Thyroid gland (tissue), 4 donors: ENCODE measurements around the gene SLC25A26. TPM values are rescaled to one million over a fixed set of nuclear protein-coding genes. Genes with fewer than 3 reads are reported as not detected.
"Not testable (repeated sequence)": the region's sequence is repeated elsewhere in the genome, so short reads cannot be mapped to it uniquely, and the experiment has no call there.

ENCODE experiments used
- DNase-seq, 2 donors: peaks; one replicate each; pipeline ENCODE4 v3.0.0-alpha.2; 2019
- H3K27ac ChIP-seq, 3 donors: fragments of 200-600 bp; sonication (generic); 1 replicate in 2 of 3; 2 replicates in 1 of 3; pipeline ENCODE4 v1.5.1; 2016 to 2019; ENCODE audit warnings: mild to moderate bottlenecking in 1 of 3, moderate library complexity in 1 of 3
- H3K27me3 ChIP-seq: fragments of 200-600 bp; sonication (generic); one replicate; pipeline ENCODE4 v1.5.1; 2019
- H3K36me3 ChIP-seq, 2 donors: fragments of 200-600 bp; sonication (generic); one replicate each; pipeline ENCODE4 v1.5.1; 2016 to 2019
- H3K4me1 ChIP-seq, 2 donors: fragments of 200-600 bp; sonication (generic); one replicate each; pipeline ENCODE4 v1.5.1; 2017 to 2019
- H3K4me3 ChIP-seq, 3 donors: fragments of 200-600 bp; sonication (generic); replicated peaks in 1 of 3; 1 replicate in 2 of 3; 2 replicates in 1 of 3; pipeline ENCODE4 v1.5.1; 2016; ENCODE audit warnings: mild to moderate bottlenecking in 1 of 3
- H3K9me3 ChIP-seq: fragments of 200-600 bp; sonication (generic); one replicate; pipeline ENCODE4 v1.5.1; 2017
- CTCF ChIP-seq, 6 experiments: fragments of 200-600 bp in 3 of 6; fragments of 450-650 bp in 3 of 6; sonication (generic) in 3 of 6; IDR thresholded peaks; one replicate each; pipeline ENCODE4 v1.5.1; 2016 to 2019; ENCODE audit warnings: antibody characterized with exemption in 6 of 6, mild to moderate bottlenecking in 2 of 6, inconsistent platforms in 1 of 6, moderate library complexity in 1 of 6
- POLR2A ChIP-seq, 2 donors: fragments of 450-650 bp; IDR thresholded peaks; one replicate each; pipeline ENCODE4 v1.6.1; 2017; ENCODE audit warnings: antibody characterized with exemption in 2 of 2, mild to moderate bottlenecking in 2 of 2, moderate library complexity in 1 of 2
- WGBS, 2 donors: methylation state at CpG; one replicate each; pipeline ENCODE4 v1.1.5; 2017; 5-methylcytosine and 5-hydroxymethylcytosine counted together
- intact Hi-C: fragments of 100-400 bp; cut with DNase I; formaldehyde crosslinking; loops from one replicate; pipeline ENCODE4 v1.15.1; 2023
- total RNA-seq, 4 donors: library from RNA; depleted of rRNA; stranded (reverse); fragments of >200 nt; gene quantifications; one replicate each; pipeline ENCODE4 v1.2.3, GENCODE V29; 2016

Gene SLC25A26
- total RNA-seq, 4 donors from 2014 or later = 30.9 to 34.7 (median 32.4) TPM

- no peak for DNase-seq
- TF ChIP-seq POLR2A (IDR thresholded peaks at IDR 0.05) = no peak
- TF ChIP-seq CTCF (IDR thresholded peaks at IDR 0.05) = no peak
- Histone ChIP-seq H3K9me3 (no peaks in the 10 kb centered on the region), H3K27me3 (no peaks in the 10 kb centered on the region), H3K4me3 (no peak overlapping the region), H3K36me3 (no peaks in the 10 kb centered on the region), H3K27ac (no peak overlapping the region), H3K4me1 (no peaks in the 10 kb centered on the region)
- intact Hi-C loops = no loop called here
- WGBS, 2 donors = 84 to 93% methylated on average over 3 of the region's 3 CpGs
Observed at GRCh38 chr3:66280304-66280703, 59.5 kb downstream of the SLC25A26 start.

GRCh38 chr3:66291922-66292321 lies 71.1 kb downstream of the SLC25A26 start:
- H3K27me3 ChIP-seq, DNase-seq, H3K4me3 ChIP-seq, H3K9me3 ChIP-seq, H3K27ac ChIP-seq, intact Hi-C loops, H3K36me3 ChIP-seq, H3K4me1 ChIP-seq: not testable (repeated sequence)
- WGBS, 2 donors = 73 to 82% methylated on average over 4 of the region's 4 CpGs

- no peaks in the 10 kb centered on the region for H3K9me3 ChIP-seq
- H3K4me3 ChIP-seq = no peak overlapping the region
- DNase-seq = no peak
- 69 to 89% methylated on average over 2 of the region's 2 CpGs for WGBS, 2 donors
- TF ChIP-seq POLR2A (IDR thresholded peaks at IDR 0.05) = no peak
- no peak for TF ChIP-seq CTCF (IDR thresholded peaks at IDR 0.05)
- H3K36me3 ChIP-seq = no peaks in the 10 kb centered on the region
- H3K27me3 ChIP-seq = no peaks in the 10 kb centered on the region
- peaks cover 6 to 19% of the 10 kb centered on the region in 2 donors for H3K4me1 ChIP-seq
- intact Hi-C loops = no loop called here
- peak overlapping the region in 1 of 3 donors; percentile 49 for H3K27ac ChIP-seq
Observed at GRCh38 chr3:66297260-66297873, 76.6 kb downstream of the SLC25A26 start.

- TF ChIP-seq CTCF (IDR thresholded peaks at IDR 0.05) = no peak
- TF ChIP-seq POLR2A (IDR thresholded peaks at IDR 0.05) = no peak
- Histone ChIP-seq H3K27ac (peak overlapping the region in 1 of 3 donors; percentile 49), H3K27me3 (no peaks in the 10 kb centered on the region), H3K9me3 (no peaks in the 10 kb centered on the region), H3K36me3 (no peaks in the 10 kb centered on the region), H3K4me1 (peaks cover 6 to 19% of the 10 kb centered on the region in 2 donors), H3K4me3 (no peak overlapping the region)
- peak; percentile 25 to 60 for DNase-seq
- 34 to 48% methylated on average over 2 of the region's 2 CpGs for WGBS, 2 donors
- intact Hi-C loops = no loop called here
Observed at GRCh38 chr3:66297900-66298299, 77.1 kb downstream of the SLC25A26 start.

- no peaks in the 10 kb centered on the region for H3K36me3 ChIP-seq
- H3K27ac ChIP-seq = peak overlapping the region in 1 of 3 donors; percentile 11
- WGBS, 2 donors = 83 to 85% methylated on average over 1 of the region's 1 CpG
- H3K9me3 ChIP-seq = no peaks in the 10 kb centered on the region
- intact Hi-C loops = no loop called here
- H3K4me3 ChIP-seq = no peak overlapping the region
- TF ChIP-seq CTCF (IDR thresholded peaks at IDR 0.05) (no peak), POLR2A (IDR thresholded peaks at IDR 0.05) (no peak)
- H3K4me1 ChIP-seq = peaks cover 6 to 19% of the 10 kb centered on the region in 2 donors
- H3K27me3 ChIP-seq = no peaks in the 10 kb centered on the region
- no peak for DNase-seq
Observed at GRCh38 chr3:66298591-66298990, 77.8 kb downstream of the SLC25A26 start.

- WGBS, 2 donors = 93 to 94% methylated on average over 7 of the region's 7 CpGs
- intact Hi-C loops, DNase-seq, H3K27me3 ChIP-seq, H3K27ac ChIP-seq, H3K4me3 ChIP-seq, H3K9me3 ChIP-seq, H3K36me3 ChIP-seq: not testable (repeated sequence)
- H3K4me1 ChIP-seq = peaks cover 6 to 19% of the 10 kb centered on the region in 2 donors
Observed at GRCh38 chr3:66299085-66299484, 78.3 kb downstream of the SLC25A26 start.
